HEK293 (cell line): Measurements from ENCODE around the gene SNX5.

Experiments used
- CTCF ChIA-PET: fragments of 350-600 bp; formaldehyde crosslinking; extraction: SDS; loops from one replicate; lab custom pipeline; 2021; ENCODE audit warnings: antibody characterized with exemption; lab: Yijun Ruan, JAX
- POLR2A ChIA-PET: fragments of 300-600 bp; formaldehyde crosslinking; extraction: SDS; loops from one replicate; lab custom pipeline; 2020; ENCODE audit warnings: antibody characterized with exemption, inconsistent platforms; lab: Yijun Ruan, JAX
- H3K27ac ChIP-seq: fragments of 200-500 bp; sonication (Bioruptor generic); 2 replicates; pipeline ENCODE4 v1.5.1; 2014; ENCODE audit warnings: low read depth, low read length, control low read depth, inconsistent platforms; ENCODE audit errors: extremely low read depth
- H3K36me3 ChIP-seq, 2 experiments: fragments of 200-500 bp in 1 of 2; sonication (Bioruptor generic) in 1 of 2; 1 replicate in 1 of 2; 2 replicates in 1 of 2; pipeline ENCODE4 v1.5.1; 2014 to 2017; ENCODE audit warnings: inconsistent platforms in 2 of 2, low read length in 2 of 2; ENCODE audit not compliant: control insufficient read depth in 2 of 2, insufficient read depth in 1 of 2
- H3K4me1 ChIP-seq: fragments of 200-500 bp; sonication (Bioruptor generic); 2 replicates; pipeline ENCODE4 v1.5.1; 2014; ENCODE audit warnings: mild to moderate bottlenecking, low read length, inconsistent platforms; ENCODE audit not compliant: control insufficient read depth, insufficient read depth
- H3K4me3 ChIP-seq: 2 replicates; pipeline ENCODE4 v1.5.1; 2011; ENCODE audit warnings: low read depth, mild to moderate bottlenecking, control low read depth, low read length, moderate library complexity
- H3K9me3 ChIP-seq: fragments of 200-500 bp; sonication (Bioruptor generic); 2 replicates; pipeline ENCODE4 v1.5.1; 2014; ENCODE audit warnings: low read depth, low read length, inconsistent platforms; ENCODE audit not compliant: control insufficient read depth, insufficient read depth
- IKZF3 ChIP-seq: fragments of 450-650 bp; IDR thresholded peaks from 2 replicates; pipeline ENCODE4 v1.5.0; 2018; ENCODE audit warnings: missing biosample characterization, mild to moderate bottlenecking, missing genetic modification characterization, moderate library complexity
- PRDM1 ChIP-seq: fragments of 450-650 bp; formaldehyde crosslinking; IDR thresholded peaks from 2 replicates; pipeline ENCODE4; 2016; ENCODE audit warnings: missing biosample characterization, missing genetic modification characterization
- ZNF133 ChIP-seq: fragments of 450-650 bp; formaldehyde crosslinking; IDR thresholded peaks from 2 replicates; pipeline ENCODE4 v1.5.1; 2016; ENCODE audit warnings: missing biosample characterization, missing genetic modification characterization
- ZNF19 ChIP-seq: fragments of 450-650 bp; formaldehyde crosslinking; IDR thresholded peaks from 2 replicates; pipeline ENCODE4; 2016; ENCODE audit warnings: missing biosample characterization, missing genetic modification characterization, low read depth
- ZNF48 ChIP-seq: fragments of 450-650 bp; formaldehyde crosslinking; IDR thresholded peaks from 2 replicates; pipeline ENCODE4 v1.5.1; 2016; ENCODE audit warnings: missing biosample characterization, missing genetic modification characterization
- ZNF558 ChIP-seq: fragments of 450-650 bp; formaldehyde crosslinking; IDR thresholded peaks from 2 replicates; pipeline ENCODE4 v1.5.1; 2016; ENCODE audit warnings: missing biosample characterization, missing genetic modification characterization
- ZNF792 ChIP-seq: fragments of 450-650 bp; formaldehyde crosslinking; IDR thresholded peaks from 2 replicates; pipeline ENCODE4 v1.5.1; 2016; ENCODE audit warnings: missing biosample characterization, missing genetic modification characterization
- ZSCAN30 ChIP-seq: fragments of 450-650 bp; IDR thresholded peaks from 2 replicates; pipeline ENCODE4 v1.5.1; 2018; ENCODE audit warnings: missing biosample characterization, mild to moderate bottlenecking, missing genetic modification characterization, moderate library complexity
- TF ChIP-seq, protein P1 (sequence below): fragments of 450-650 bp; formaldehyde crosslinking; IDR thresholded peaks from 2 replicates; pipeline ENCODE4 v1.5.1; 2016; ENCODE audit warnings: missing biosample characterization, missing genetic modification characterization
- TF ChIP-seq, protein P2 (sequence below): fragments of 450-650 bp; formaldehyde crosslinking; IDR thresholded peaks from 2 replicates; pipeline ENCODE4 v1.5.1; 2017; ENCODE audit warnings: missing biosample characterization, missing genetic modification characterization
- TF ChIP-seq, protein P3 (sequence below): fragments of 450-650 bp; formaldehyde crosslinking; IDR thresholded peaks from 2 replicates; pipeline ENCODE4 v1.5.1; 2016; ENCODE audit warnings: missing biosample characterization, missing genetic modification characterization, low read depth
- TF ChIP-seq, protein P4 (sequence below): fragments of 450-650 bp; formaldehyde crosslinking; IDR thresholded peaks from 2 replicates; pipeline ENCODE4 v1.5.1; 2017; ENCODE audit warnings: missing biosample characterization, missing genetic modification characterization

The SNX5 gene

DNA sequence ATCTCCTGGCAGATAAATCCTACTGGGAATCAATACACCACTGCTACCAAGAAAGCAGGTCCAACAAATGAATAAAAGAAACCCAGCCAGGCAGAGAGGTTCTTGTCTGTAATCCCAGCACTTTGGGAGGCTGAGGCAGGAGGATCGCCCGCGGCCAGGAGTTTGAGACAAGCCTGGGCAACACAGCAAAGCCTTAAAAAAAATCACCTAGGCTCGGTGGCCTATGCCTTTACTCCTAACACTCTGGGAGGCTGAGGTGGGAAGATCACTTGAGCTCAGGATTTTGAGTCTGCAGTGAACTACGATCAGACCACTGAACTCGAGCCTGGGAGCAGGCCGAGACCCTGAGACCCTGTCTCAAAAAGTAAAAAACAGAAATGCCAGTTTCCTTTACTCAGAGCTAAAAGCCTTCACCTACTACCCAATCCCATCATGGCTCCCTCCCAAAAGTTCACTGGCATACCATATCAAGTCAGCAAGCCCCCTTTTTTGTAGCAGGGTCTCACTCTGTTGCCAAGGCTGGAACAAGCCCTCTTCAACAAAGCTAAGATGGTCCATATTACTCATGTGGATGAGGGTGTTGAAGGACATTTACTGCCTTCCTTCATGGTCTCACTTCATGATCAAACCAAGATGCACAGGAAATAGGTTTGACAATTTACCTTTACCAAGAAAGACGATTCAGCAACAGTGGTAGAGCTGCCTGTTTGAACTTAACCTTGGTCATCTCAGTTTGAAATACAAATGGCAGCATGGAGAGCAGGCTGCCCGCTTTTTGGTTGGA lies 5.3 kb downstream of the SNX5 start:
- CTCF ChIA-PET, result interaction anchor here (1.0 kb wide), 1 partner anchor 33 kb away, joined by 4 read pairs; no protein-coding TSS in a partner anchor

DNA sequence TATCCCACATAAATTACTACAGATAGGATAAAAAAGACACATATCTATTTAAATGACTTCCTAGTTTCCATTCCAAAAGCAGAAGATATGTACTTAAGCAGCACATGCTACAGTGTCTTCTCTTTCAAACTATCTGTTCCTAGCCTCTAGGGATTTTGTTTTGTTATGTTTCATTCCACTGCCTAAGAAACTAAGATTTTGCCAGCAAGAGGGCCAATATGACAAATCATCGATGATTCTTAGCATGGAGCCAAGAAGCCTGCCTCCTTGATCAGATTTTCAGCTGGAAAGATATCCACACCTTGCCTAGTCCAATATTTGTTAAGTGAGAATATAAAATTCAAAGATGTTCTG lies 7.0 kb downstream of the SNX5 start:
- Histone ChIP-seq H3K36me3 (peaks cover under 1 to 77% of the 10 kb centered on the region in 2 experiments; a peak in 2 of 3 replicates), H3K4me1 (peaks cover 20% of the 10 kb centered on the region), H3K4me3 (no peak overlapping the region), H3K27ac (no peak overlapping the region), H3K9me3 (no peaks in the 10 kb centered on the region)
- POLR2A ChIA-PET, result no interaction called here
- TF ChIP-seq ZNF19 (tag by site-specific recombination), result no peak
- TF ChIP-seq, protein P1, sequence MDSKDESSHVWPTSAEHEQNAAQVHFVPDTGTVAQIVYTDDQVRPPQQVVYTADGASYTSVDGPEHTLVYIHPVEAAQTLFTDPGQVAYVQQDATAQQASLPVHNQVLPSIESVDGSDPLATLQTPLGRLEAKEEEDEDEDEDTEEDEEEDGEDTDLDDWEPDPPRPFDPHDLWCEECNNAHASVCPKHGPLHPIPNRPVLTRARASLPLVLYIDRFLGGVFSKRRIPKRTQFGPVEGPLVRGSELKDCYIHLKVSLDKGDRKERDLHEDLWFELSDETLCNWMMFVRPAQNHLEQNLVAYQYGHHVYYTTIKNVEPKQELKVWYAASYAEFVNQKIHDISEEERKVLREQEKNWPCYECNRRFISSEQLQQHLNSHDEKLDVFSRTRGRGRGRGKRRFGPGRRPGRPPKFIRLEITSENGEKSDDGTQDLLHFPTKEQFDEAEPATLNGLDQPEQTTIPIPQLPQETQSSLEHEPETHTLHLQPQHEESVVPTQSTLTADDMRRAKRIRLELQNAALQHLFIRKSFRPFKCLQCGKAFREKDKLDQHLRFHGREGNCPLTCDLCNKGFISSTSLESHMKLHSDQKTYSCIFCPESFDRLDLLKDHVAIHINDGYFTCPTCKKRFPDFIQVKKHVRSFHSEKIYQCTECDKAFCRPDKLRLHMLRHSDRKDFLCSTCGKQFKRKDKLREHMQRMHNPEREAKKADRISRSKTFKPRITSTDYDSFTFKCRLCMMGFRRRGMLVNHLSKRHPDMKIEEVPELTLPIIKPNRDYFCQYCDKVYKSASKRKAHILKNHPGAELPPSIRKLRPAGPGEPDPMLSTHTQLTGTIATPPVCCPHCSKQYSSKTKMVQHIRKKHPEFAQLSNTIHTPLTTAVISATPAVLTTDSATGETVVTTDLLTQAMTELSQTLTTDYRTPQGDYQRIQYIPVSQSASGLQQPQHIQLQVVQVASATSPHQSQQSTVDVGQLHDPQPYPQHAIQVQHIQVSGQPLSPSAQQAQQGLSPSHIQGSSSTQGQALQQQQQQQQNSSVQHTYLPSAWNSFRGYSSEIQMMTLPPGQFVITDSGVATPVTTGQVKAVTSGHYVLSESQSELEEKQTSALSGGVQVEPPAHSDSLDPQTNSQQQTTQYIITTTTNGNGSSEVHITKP (tag by site-specific recombination), result no peak
- TF ChIP-seq IKZF3 (tag by site-specific recombination), result no peak
- TF ChIP-seq ZNF558 (tag by site-specific recombination), result no peak
- TF ChIP-seq, protein P2, sequence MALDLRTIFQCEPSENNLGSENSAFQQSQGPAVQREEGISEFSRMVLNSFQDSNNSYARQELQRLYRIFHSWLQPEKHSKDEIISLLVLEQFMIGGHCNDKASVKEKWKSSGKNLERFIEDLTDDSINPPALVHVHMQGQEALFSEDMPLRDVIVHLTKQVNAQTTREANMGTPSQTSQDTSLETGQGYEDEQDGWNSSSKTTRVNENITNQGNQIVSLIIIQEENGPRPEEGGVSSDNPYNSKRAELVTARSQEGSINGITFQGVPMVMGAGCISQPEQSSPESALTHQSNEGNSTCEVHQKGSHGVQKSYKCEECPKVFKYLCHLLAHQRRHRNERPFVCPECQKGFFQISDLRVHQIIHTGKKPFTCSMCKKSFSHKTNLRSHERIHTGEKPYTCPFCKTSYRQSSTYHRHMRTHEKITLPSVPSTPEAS (tag by site-specific recombination), result no peak
- TF ChIP-seq ZNF48, result no peak
- TF ChIP-seq, protein P3, sequence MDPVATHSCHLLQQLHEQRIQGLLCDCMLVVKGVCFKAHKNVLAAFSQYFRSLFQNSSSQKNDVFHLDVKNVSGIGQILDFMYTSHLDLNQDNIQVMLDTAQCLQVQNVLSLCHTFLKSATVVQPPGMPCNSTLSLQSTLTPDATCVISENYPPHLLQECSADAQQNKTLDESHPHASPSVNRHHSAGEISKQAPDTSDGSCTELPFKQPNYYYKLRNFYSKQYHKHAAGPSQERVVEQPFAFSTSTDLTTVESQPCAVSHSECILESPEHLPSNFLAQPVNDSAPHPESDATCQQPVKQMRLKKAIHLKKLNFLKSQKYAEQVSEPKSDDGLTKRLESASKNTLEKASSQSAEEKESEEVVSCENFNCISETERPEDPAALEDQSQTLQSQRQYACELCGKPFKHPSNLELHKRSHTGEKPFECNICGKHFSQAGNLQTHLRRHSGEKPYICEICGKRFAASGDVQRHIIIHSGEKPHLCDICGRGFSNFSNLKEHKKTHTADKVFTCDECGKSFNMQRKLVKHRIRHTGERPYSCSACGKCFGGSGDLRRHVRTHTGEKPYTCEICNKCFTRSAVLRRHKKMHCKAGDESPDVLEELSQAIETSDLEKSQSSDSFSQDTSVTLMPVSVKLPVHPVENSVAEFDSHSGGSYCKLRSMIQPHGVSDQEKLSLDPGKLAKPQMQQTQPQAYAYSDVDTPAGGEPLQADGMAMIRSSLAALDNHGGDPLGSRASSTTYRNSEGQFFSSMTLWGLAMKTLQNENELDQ (tag by site-specific recombination), result no peak
- CTCF ChIA-PET, result no interaction called here

More for the DNA sequence above, 5.3 kb downstream of the SNX5 start:
- Histone ChIP-seq H3K4me3 (no peak overlapping the region), H3K9me3 (no peaks in the 10 kb centered on the region), H3K36me3 (peaks cover 0 to 80% of the 10 kb centered on the region in 2 experiments; a peak in 2 of 3 replicates), H3K4me1 (peaks cover 20% of the 10 kb centered on the region), H3K27ac (peak overlapping the region; percentile 11; the same call in 1 of the 2 replicates)
- no peak for TF ChIP-seq ZNF792 (tag by site-specific recombination)
- peak; percentile 90 for TF ChIP-seq ZNF133 (tag by site-specific recombination)
- POLR2A ChIA-PET, result interaction anchor here (0.9 to 1.2 kb wide), 2 partner anchors 8 to 281 kb away, joined by 3 to 5 read pairs; partner anchors contain the start of gene RRBP1

DNA sequence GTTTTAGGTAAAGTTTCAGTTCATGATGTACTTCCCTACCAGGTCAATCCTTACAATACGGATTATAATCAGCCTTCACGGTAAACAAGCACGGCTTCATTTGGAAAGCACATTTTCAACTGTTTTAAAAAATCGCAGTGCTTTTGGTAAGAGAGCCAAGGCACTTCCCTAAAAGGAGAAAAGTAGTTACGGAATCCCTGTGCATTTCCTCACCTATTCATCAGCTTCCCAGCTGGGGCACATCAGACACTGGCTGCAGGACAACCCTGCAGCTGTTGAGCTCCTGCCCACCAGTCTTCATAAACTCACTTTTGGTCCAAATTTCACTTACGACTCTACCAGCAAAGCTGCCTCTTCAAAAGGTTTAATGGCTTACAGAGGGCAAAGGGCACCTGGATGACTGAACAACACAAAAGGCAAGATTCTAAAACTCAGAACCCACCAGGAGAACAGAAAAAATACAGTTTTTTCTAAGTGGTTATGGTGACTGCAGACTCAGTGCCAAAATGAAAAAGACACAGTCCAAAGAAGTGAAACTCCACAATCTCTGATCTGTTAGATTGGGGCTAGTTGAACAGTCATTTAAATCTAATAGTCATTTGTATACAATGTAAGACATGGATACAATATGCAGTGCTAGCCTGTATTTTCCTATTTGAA lies 7.5 kb downstream of the SNX5 start:
- Histone ChIP-seq H3K36me3 (peaks cover 3 to 77% of the 10 kb centered on the region in 2 experiments; a peak in 2 of 3 replicates), H3K4me3 (no peak overlapping the region), H3K4me1 (peaks cover 20% of the 10 kb centered on the region), H3K9me3 (no peaks in the 10 kb centered on the region), H3K27ac (no peak overlapping the region)
- POLR2A ChIA-PET, result interaction anchor here (0.8 to 1.1 kb wide), 2 partner anchors 16 to 36 kb away, joined by 3 to 5 read pairs; no protein-coding TSS in a partner anchor
- TF ChIP-seq, protein P4, sequence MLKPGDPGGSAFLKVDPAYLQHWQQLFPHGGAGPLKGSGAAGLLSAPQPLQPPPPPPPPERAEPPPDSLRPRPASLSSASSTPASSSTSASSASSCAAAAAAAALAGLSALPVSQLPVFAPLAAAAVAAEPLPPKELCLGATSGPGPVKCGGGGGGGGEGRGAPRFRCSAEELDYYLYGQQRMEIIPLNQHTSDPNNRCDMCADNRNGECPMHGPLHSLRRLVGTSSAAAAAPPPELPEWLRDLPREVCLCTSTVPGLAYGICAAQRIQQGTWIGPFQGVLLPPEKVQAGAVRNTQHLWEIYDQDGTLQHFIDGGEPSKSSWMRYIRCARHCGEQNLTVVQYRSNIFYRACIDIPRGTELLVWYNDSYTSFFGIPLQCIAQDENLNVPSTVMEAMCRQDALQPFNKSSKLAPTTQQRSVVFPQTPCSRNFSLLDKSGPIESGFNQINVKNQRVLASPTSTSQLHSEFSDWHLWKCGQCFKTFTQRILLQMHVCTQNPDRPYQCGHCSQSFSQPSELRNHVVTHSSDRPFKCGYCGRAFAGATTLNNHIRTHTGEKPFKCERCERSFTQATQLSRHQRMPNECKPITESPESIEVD (tag by site-specific recombination), result peak; percentile 89
- TF ChIP-seq ZNF558 (tag by site-specific recombination), result no peak
- 0 out of 2 replicates have a peak, but pooled peaks have one; percentile 25 for TF ChIP-seq ZSCAN30 (tag by site-specific recombination)
- TF ChIP-seq PRDM1 (tag by site-specific recombination), result peak; percentile 34; the same call in 1 of the 2 replicates
- CTCF ChIA-PET, result no interaction called here
